Measurements from ENCODE around the gene TNFRSF12A.

TNFRSF12A gene

DNA sequence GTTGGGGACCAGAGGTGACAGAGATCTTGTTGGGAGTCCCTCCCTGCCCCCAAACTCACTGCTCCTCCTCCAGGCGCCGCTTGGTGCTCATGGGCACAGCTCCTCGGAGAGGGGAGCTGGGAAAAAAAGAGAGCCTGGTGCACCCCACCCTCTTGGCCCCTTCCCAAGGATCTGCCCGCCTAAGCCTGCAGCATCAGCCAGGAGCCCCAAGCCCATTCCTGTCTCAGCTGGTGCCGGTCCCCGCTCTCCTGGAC, 3.2 kb downstream of the TNFRSF12A start:
- Histone ChIP-seq H3K9me3 (ENCODE audit: insufficient read depth, low read depth, low read length) (no peaks in the 10 kb centered on the region), H3K79me2 (ENCODE audit: insufficient read depth, low read length) (peaks cover 30% of the 10 kb centered on the region), H3K36me3 (ENCODE audit: insufficient read depth, low read length) (no peaks in the 10 kb centered on the region), H3K9ac (ENCODE audit: low read depth, low read length, poor library complexity, severe bottlenecking) (peak overlapping the region; percentile 62), H3K27me3 (ENCODE audit: insufficient read depth, low read length, poor library complexity, severe bottlenecking) (no peaks in the 10 kb centered on the region), H4K20me1 (ENCODE audit: insufficient read depth, low read length, poor library complexity, severe bottlenecking) (peaks cover 12% of the 10 kb centered on the region), H3K4me3 (ENCODE audit: low read length, poor library complexity, severe bottlenecking) (peak overlapping the region; percentile 75), H3K9me2 (replicated peaks; ENCODE audit: low read depth, low read length) (no peaks in the 10 kb centered on the region), H3K4me1 (ENCODE audit: insufficient read depth, low read length, poor library complexity, severe bottlenecking) (peaks cover 15% of the 10 kb centered on the region), H2AFZ (ENCODE audit: low read length) (no peak overlapping the region), H3F3A (ENCODE audit: low read depth) (no peaks in the 10 kb centered on the region), H3K4me2 (ENCODE audit: low read depth, low read length, poor library complexity, severe bottlenecking) (peak overlapping the region; percentile 85)
- TF ChIP-seq, protein P1, sequence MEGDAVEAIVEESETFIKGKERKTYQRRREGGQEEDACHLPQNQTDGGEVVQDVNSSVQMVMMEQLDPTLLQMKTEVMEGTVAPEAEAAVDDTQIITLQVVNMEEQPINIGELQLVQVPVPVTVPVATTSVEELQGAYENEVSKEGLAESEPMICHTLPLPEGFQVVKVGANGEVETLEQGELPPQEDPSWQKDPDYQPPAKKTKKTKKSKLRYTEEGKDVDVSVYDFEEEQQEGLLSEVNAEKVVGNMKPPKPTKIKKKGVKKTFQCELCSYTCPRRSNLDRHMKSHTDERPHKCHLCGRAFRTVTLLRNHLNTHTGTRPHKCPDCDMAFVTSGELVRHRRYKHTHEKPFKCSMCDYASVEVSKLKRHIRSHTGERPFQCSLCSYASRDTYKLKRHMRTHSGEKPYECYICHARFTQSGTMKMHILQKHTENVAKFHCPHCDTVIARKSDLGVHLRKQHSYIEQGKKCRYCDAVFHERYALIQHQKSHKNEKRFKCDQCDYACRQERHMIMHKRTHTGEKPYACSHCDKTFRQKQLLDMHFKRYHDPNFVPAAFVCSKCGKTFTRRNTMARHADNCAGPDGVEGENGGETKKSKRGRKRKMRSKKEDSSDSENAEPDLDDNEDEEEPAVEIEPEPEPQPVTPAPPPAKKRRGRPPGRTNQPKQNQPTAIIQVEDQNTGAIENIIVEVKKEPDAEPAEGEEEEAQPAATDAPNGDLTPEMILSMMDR (conservative IDR thresholded peaks at IDR 0.05; ENCODE audit: low read length): no peak
- TF ChIP-seq EZH2phosphoT487 (IDR thresholded peaks at IDR 0.05; ENCODE audit: borderline replicate concordance): no peak

DNA sequence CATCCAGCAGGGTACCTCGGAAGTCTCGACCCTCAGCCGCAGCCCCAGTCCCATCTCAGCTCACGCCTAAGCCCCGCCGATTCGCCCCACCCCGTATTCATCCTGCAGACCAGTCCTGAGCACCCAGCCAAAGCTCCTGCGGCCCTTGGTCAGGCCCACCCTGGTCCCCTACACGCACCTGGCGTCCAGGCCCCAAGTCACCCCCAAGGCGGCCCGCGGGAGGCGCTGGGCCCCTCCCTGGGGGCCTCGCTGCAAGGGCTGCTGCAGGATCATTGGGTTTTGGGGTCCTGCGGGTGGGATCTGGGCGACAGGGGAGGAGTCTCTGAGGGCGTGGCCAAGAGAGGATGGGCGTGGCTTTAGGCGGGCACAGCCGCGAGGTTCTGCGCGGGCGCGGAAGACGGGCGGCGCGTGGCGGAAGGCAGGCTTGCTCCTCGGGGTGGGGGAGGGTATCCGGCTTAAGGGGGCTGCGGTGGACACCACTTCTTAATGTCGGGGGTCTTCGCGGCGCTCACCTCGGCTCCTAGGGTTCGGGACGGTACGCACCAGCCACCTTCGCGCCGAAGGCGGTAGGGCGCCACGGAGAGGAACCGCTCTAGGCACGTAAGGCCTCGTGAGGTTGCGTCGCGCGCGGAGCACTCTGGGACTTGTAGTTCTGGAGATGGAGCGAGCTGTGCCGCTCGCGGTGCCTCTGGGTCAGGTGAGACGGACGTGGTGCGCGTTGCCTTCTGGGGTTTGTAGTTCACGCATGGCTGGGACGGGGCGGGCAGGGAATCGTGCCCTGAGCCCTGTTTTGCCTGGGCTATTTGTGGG, 3.7 kb downstream of the TNFRSF12A start, which contains the start of the genes HCFC1R1 and THOC6:
HCFC1R1 (minus strand) TSS at position 274 of the 810 bp plus-strand sequence; CDS start at position 273, 1 bp downstream.
THOC6 (plus strand) TSS at position 367 of the 810 bp plus-strand sequence; CDS start at position 659, 292 bp downstream.
- H3K9ac ChIP-seq (ENCODE audit: low read depth, low read length, poor library complexity, severe bottlenecking): peak within 1 kb of the TSS; percentile 62
- no peaks in the 10 kb centered on the region for H3K36me3 ChIP-seq (ENCODE audit: insufficient read depth, low read length)
- H3K79me2 ChIP-seq (ENCODE audit: insufficient read depth, low read length): peaks cover 30% of the 10 kb centered on the region
- TF ChIP-seq, protein P1 (conservative IDR thresholded peaks at IDR 0.05; ENCODE audit: low read length): no peak
- no peak for TF ChIP-seq EZH2phosphoT487 (IDR thresholded peaks at IDR 0.05; ENCODE audit: borderline replicate concordance)
- peak within 1 kb of the TSS; percentile 75 for H3K4me3 ChIP-seq (ENCODE audit: low read length, poor library complexity, severe bottlenecking)
- no peaks in the 10 kb centered on the region for H3K9me3 ChIP-seq (ENCODE audit: insufficient read depth, low read depth, low read length)
- peak within 1 kb of the TSS; percentile 60 for H2AFZ ChIP-seq (ENCODE audit: low read length)
- no peaks in the 10 kb centered on the region for H3K27me3 ChIP-seq (ENCODE audit: insufficient read depth, low read length, poor library complexity, severe bottlenecking)
- peaks cover 15% of the 10 kb centered on the region for H3K4me1 ChIP-seq (ENCODE audit: insufficient read depth, low read length, poor library complexity, severe bottlenecking)
- peaks cover 12% of the 10 kb centered on the region for H4K20me1 ChIP-seq (ENCODE audit: insufficient read depth, low read length, poor library complexity, severe bottlenecking)
- H3F3A ChIP-seq (ENCODE audit: low read depth): no peaks in the 10 kb centered on the region
- no peaks in the 10 kb centered on the region for H3K9me2 ChIP-seq (replicated peaks; ENCODE audit: low read depth, low read length)
- peak within 1 kb of the TSS; percentile 85 for H3K4me2 ChIP-seq (ENCODE audit: low read depth, low read length, poor library complexity, severe bottlenecking)

DNA sequence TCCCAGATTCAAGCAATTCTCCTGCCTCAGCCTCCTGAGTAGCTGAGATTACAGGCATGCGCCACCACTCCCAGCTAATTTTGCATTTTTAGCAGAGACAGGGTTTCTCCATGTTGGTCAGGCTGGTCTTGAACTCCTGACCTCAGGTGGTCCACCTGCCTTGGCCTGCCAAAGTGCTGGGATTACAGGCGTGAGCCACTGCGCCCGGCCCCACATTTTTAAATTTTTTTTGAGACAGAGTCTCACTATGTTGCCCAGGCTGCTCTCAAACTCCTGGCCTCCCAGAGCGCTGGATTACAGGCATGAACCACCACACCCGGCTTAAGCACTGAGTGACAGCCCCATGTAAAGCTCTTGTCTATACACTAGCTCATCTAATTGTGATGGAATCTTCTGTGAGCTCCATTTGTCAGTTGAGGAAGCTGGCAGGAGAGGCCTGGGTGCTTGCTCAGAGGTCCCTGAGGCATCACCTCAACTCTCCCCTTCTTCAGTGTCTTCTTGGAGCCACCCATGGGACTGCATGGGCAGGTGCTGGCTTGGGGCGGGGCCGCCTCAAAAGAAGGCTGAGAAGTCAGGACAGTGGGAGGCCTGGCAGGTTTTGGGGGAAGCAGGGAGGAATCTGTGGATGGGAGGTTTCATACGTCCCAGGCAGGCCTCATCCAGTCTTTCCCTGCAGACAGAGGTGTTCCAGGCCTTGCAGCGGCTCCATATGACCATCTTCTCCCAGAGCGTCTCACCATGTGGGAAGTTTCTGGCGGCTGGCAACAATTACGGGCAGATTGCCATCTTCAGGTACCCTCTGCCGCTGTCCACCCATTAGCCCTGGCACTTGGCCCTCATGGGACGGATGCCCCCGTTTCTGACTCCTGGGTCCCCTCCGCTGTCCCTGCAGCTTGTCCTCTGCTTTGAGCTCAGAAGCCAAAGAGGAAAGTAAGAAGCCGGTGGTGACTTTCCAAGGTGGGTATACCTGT, 5.1 kb downstream of the TNFRSF12A start:
- H3K4me1 ChIP-seq (ENCODE audit: insufficient read depth, low read length, poor library complexity, severe bottlenecking): peaks cover 15% of the 10 kb centered on the region
- no peaks in the 10 kb centered on the region for H3K36me3 ChIP-seq (ENCODE audit: insufficient read depth, low read length)
- H4K20me1 ChIP-seq (ENCODE audit: insufficient read depth, low read length, poor library complexity, severe bottlenecking): peaks cover 12% of the 10 kb centered on the region
- H3K4me3 ChIP-seq (ENCODE audit: low read length, poor library complexity, severe bottlenecking): no peak overlapping the region
- H3K9me2 ChIP-seq (replicated peaks; ENCODE audit: low read depth, low read length): no peaks in the 10 kb centered on the region
- TF ChIP-seq, protein P1 (conservative IDR thresholded peaks at IDR 0.05; ENCODE audit: low read length): no peak
- TF ChIP-seq EZH2phosphoT487 (IDR thresholded peaks at IDR 0.05; ENCODE audit: borderline replicate concordance): no peak
- no peaks in the 10 kb centered on the region for H3F3A ChIP-seq (ENCODE audit: low read depth)
- H3K79me2 ChIP-seq (ENCODE audit: insufficient read depth, low read length): peaks cover 29% of the 10 kb centered on the region
- no peaks in the 10 kb centered on the region for H3K9me3 ChIP-seq (ENCODE audit: insufficient read depth, low read depth, low read length)
- no peak overlapping the region for H3K4me2 ChIP-seq (ENCODE audit: low read depth, low read length, poor library complexity, severe bottlenecking)
- H2AFZ ChIP-seq (ENCODE audit: low read length): no peak overlapping the region
- no peaks in the 10 kb centered on the region for H3K27me3 ChIP-seq (ENCODE audit: insufficient read depth, low read length, poor library complexity, severe bottlenecking)
- H3K9ac ChIP-seq (ENCODE audit: low read depth, low read length, poor library complexity, severe bottlenecking): no peak overlapping the region
